ENCODE data around the gene SEMA4F. TPM values are rescaled to one million over a fixed set of nuclear protein-coding genes. Genes with fewer than 3 reads are reported as not detected.

The SEMA4F gene
- total RNA-seq, 1 donor: 3.6 TPM

DNA sequence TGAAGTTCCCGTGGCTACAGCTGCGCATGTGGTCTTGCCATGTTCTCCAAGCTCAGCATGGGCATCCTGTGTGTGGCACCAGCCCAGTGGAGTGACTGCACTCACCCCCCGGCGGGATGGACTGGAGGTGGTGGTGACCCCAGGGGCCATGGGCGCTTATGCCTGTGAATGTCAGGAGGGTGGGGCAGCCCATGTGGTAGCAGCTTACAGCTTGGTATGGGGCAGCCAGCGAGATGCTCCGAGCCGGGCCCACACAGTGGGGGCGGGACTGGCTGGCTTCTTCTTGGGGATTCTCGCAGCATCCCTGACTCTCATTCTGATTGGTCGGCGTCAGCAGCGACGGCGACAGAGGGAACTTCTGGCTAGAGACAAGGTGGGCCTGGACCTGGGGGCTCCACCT lies 25.6 kb downstream of the SEMA4F start:
- H3K4me3 ChIP-seq (ENCODE audit: low read depth, low read length): no peak overlapping the region
- DNase-seq (ENCODE audit: low read depth): no peak
- TF ChIP-seq, protein P1, sequence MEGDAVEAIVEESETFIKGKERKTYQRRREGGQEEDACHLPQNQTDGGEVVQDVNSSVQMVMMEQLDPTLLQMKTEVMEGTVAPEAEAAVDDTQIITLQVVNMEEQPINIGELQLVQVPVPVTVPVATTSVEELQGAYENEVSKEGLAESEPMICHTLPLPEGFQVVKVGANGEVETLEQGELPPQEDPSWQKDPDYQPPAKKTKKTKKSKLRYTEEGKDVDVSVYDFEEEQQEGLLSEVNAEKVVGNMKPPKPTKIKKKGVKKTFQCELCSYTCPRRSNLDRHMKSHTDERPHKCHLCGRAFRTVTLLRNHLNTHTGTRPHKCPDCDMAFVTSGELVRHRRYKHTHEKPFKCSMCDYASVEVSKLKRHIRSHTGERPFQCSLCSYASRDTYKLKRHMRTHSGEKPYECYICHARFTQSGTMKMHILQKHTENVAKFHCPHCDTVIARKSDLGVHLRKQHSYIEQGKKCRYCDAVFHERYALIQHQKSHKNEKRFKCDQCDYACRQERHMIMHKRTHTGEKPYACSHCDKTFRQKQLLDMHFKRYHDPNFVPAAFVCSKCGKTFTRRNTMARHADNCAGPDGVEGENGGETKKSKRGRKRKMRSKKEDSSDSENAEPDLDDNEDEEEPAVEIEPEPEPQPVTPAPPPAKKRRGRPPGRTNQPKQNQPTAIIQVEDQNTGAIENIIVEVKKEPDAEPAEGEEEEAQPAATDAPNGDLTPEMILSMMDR (IDR thresholded peaks at IDR 0.05; ENCODE audit: insufficient read depth, low read length): no peak

DNA sequence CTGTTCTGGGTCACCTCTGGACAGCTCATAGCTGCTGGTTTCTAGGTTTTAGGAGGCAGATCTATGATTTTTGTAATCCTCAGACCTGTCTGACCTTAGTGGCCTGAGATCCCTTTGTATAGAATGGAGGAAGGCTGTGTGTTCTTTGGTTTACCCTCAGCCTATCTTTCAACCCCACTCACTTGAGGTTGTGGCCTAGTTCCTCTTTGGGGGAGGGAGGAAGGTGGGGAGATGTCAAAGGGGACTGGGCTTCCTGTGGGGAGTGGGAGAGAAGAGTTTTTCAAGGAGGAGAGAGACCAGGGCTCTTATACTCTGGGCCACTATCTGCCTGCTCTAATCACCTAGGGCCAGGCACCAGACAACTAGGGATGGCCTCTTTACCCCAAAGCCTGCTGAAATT lies 28.5 kb downstream of the SEMA4F start:
- TF ChIP-seq, protein P1 (IDR thresholded peaks at IDR 0.05; ENCODE audit: insufficient read depth, low read length): no peak
- no peak for DNase-seq (ENCODE audit: low read depth)
- H3K4me3 ChIP-seq (ENCODE audit: low read depth, low read length): no peak overlapping the region

DNA sequence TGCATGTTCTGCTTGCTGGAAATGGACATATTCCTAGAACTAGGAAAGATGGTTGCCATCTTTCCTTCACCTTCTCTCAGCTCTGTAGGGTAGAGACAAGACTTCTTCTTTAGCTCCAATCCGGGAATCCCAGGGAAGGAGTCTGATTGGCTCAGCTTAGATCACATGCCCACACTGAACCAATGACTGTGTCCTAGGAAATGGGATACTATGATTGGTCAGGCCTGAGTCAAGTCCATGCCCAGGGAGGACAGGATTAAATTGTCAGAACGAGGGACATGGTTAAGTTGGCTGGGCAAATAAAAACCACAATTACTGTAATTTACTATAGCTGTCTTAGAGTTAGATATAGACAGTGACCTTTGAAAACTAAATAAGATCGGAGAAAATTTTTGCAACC lies 31.4 kb downstream of the SEMA4F start:
- no peak overlapping the region for H3K4me3 ChIP-seq (ENCODE audit: low read depth, low read length)
- TF ChIP-seq, protein P1 (IDR thresholded peaks at IDR 0.05; ENCODE audit: insufficient read depth, low read length): no peak
- no peak for DNase-seq (ENCODE audit: low read depth)

DNA sequence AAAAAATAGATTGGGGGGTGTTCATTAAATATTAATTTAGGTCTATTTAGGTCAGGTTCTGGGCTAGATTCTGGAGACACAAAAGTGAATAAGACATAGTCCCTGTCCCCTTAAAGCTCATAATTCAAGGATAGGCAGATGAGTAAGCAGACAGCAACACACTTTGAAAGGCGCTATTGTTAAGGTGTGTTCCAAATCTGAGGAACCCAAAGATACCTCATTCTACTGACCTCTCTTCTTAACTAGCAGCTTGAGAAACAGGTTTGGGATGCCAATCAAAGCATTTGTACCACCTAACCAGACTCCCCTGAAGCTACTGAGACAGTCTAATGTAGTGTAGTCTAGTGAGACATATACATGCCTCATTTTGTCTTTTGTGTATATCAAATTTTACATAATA lies 34.8 kb downstream of the SEMA4F start:
- TF ChIP-seq, protein P1 (IDR thresholded peaks at IDR 0.05; ENCODE audit: insufficient read depth, low read length): no peak
- no peak overlapping the region for H3K4me3 ChIP-seq (ENCODE audit: low read depth, low read length)
- DNase-seq (ENCODE audit: low read depth): no peak

DNA sequence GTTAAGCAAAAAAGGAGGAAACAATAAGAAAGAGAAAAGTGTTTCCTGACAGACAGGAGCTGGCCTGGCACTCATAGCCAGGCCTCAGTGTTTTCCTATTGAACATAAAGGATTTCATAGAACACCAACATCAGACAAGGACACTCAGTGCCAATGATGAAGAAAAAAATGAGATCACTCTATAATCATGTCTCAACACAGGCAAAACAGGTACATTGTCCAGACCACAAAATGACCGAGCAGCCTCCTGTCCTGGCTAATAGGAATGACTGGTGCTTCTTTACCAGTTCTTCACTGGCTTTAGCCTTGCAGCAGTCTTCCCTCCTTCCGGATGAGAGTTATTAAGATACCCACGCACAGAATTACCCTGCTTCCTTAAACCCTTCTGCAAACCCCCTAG lies 35.6 kb downstream of the SEMA4F start:
- no peak for DNase-seq (ENCODE audit: low read depth)
- no peak overlapping the region for H3K4me3 ChIP-seq (ENCODE audit: low read depth, low read length)
- TF ChIP-seq, protein P1 (IDR thresholded peaks at IDR 0.05; ENCODE audit: insufficient read depth, low read length): no peak

DNA sequence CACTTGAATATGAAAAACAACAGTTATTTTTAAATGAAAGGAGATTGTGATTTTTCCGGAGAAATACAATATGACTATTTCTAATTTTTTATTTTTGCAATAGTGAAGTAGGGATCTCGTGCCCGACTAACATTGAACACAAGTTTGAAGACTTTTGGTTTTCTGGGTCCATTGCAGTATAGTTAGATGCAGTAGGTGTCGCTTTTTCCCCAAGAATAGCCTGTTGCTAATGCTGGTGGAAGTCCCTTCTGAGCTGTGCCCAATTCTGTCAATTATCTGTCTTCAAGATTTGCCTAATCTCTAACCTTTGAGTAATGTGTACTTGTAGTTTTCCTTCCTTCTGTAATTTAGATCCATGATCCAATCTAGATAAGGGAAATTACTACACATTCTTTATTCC lies 36.5 kb downstream of the SEMA4F start:
- TF ChIP-seq, protein P1 (IDR thresholded peaks at IDR 0.05; ENCODE audit: insufficient read depth, low read length): peak; percentile 85
- DNase-seq (ENCODE audit: low read depth): peak; percentile 85

DNA sequence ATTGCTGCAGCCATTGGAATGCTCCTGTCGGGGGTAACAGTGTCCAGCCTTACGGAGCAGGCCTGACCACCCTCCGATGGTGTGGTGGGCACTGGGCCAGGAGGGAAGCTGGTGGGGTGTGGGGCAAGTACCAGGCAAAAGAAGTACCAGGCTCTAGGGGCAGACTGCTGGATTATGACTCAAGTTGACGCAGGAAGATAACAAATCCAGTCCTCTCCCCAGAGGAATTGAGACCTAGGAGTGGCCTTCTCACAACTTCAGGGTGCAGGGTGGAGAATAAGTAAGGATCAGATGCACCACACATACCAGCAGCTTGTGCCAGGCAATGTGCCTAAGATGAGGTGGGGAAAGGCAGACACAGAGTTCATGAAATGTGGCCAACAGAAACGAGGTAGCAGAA lies 37.9 kb downstream of the SEMA4F start:
- TF ChIP-seq, protein P1 (IDR thresholded peaks at IDR 0.05; ENCODE audit: insufficient read depth, low read length): no peak
- peak; percentile 22 for DNase-seq (ENCODE audit: low read depth)
- no peak overlapping the region for H3K4me3 ChIP-seq (ENCODE audit: low read depth, low read length)

More for the DNA sequence above, 36.5 kb downstream of the SEMA4F start:
- H3K4me3 ChIP-seq (ENCODE audit: low read depth, low read length): no peak overlapping the region
